Left ventricle myocardium inferior (tissue), 1 donor: ENCODE measurements around the gene LRRC3B. TPM values are rescaled to one million over a fixed set of nuclear protein-coding genes. Genes with fewer than 3 reads are reported as not detected.

Experiments used
- DNase-seq: peaks from one replicate; pipeline ENCODE4 v3.0.0-alpha.2; 2020
- H3K27ac ChIP-seq: fragments of 200-600 bp; replicated peaks from 2 replicates; pipeline ENCODE4 v1.8.0; 2021
- H3K27me3 ChIP-seq: fragments of 200-600 bp; 2 replicates; pipeline ENCODE4 v1.8.0; 2021; ENCODE audit warnings: low read depth
- H3K36me3 ChIP-seq: fragments of 200-600 bp; 2 replicates; pipeline ENCODE4 v1.8.0; 2021
- H3K4me1 ChIP-seq: fragments of 200-600 bp; 2 replicates; pipeline ENCODE4 v1.8.0; 2021
- H3K4me3 ChIP-seq: fragments of 200-600 bp; 2 replicates; pipeline ENCODE4 v1.8.0; 2021; ENCODE audit warnings: mild to moderate bottlenecking, moderate library complexity
- H3K9me3 ChIP-seq: fragments of 200-600 bp; replicated peaks from 2 replicates; pipeline ENCODE4 v1.8.0; 2021
- intact Hi-C: fragments of 100-400 bp; cut with micrococcal nuclease; formaldehyde crosslinking; loops from one replicate; pipeline ENCODE4 v1.11.0; 2022
- total RNA-seq: library from RNA; stranded (reverse); fragmentation: NEBNext Ultra II Directional; extraction: Animal tissue kit (Norgen Biotek cat#: 25700); gene quantifications from one replicate; pipeline ENCODE4 v1.2.1, GENCODE V29; 2021
- TF ChIP-seq, protein P1 (sequence below): fragments of 200-600 bp; IDR thresholded peaks from 2 replicates; pipeline ENCODE4 v1.8.0; 2021; ENCODE audit warnings: antibody characterized with exemption, mild to moderate bottlenecking, borderline replicate concordance
- donor health status: DM: no; HTN: yes; CAD: no; lungs with severe emphysema.

LRRC3B gene
- total RNA-seq, 1 donor from 2014 or later: 0.55 TPM

DNA sequence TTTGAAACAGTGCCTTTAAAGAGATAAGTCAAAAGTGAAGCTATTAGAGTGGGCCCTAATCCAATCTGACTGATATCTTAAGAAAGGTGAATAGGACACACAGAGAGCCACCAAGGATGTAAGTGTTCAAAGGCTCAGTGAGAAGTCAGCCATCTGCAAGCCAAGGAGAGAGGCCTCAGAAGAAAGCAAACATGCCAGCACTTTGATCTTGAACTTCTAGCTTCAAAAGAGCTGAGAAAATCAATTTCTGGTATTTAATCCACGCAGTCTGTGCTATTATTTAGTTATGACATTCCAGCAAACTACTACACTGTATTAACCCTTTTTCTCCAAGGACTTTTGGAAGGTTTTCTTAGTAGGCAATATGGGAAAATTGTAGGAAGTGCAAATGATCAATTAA lies 95.7 kb downstream of the LRRC3B start:
- Histone ChIP-seq H3K27ac (no peak overlapping the region), H3K4me1 (no peaks in the 10 kb centered on the region), H3K9me3 (no peaks in the 10 kb centered on the region), H3K27me3 (no peaks in the 10 kb centered on the region), H3K4me3 (no peak overlapping the region), H3K36me3 (no peaks in the 10 kb centered on the region)
- DNase-seq: no peak
- TF ChIP-seq, protein P1, sequence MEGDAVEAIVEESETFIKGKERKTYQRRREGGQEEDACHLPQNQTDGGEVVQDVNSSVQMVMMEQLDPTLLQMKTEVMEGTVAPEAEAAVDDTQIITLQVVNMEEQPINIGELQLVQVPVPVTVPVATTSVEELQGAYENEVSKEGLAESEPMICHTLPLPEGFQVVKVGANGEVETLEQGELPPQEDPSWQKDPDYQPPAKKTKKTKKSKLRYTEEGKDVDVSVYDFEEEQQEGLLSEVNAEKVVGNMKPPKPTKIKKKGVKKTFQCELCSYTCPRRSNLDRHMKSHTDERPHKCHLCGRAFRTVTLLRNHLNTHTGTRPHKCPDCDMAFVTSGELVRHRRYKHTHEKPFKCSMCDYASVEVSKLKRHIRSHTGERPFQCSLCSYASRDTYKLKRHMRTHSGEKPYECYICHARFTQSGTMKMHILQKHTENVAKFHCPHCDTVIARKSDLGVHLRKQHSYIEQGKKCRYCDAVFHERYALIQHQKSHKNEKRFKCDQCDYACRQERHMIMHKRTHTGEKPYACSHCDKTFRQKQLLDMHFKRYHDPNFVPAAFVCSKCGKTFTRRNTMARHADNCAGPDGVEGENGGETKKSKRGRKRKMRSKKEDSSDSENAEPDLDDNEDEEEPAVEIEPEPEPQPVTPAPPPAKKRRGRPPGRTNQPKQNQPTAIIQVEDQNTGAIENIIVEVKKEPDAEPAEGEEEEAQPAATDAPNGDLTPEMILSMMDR: no peak
- intact Hi-C loops: loop anchor here (10.0 kb wide), 1 partner anchor 814 kb away; no protein-coding TSS in a partner anchor

- no peaks in the 10 kb centered on the region for H3K9me3 ChIP-seq
- no peaks in the 10 kb centered on the region for H3K27me3 ChIP-seq
- no peaks in the 10 kb centered on the region for H3K36me3 ChIP-seq
- no peaks in the 10 kb centered on the region for H3K4me1 ChIP-seq
- intact Hi-C loops: loop anchor here (10.0 kb wide), 1 partner anchor 814 kb away; no protein-coding TSS in a partner anchor
- TF ChIP-seq, protein P1: no peak
- H3K4me3 ChIP-seq: no peak overlapping the region
- DNase-seq: no peak
- H3K27ac ChIP-seq: no peak overlapping the region
Measured at GRCh38 chr3:26719134-26719533, 96.6 kb downstream of the LRRC3B start.

GRCh38 chr3:26721047-26721446 lies 98.5 kb downstream of the LRRC3B start:
- no peaks in the 10 kb centered on the region for H3K27me3 ChIP-seq
- no peak overlapping the region for H3K27ac ChIP-seq
- no peaks in the 10 kb centered on the region for H3K9me3 ChIP-seq
- H3K4me1 ChIP-seq: no peaks in the 10 kb centered on the region
- no peak overlapping the region for H3K4me3 ChIP-seq
- no peaks in the 10 kb centered on the region for H3K36me3 ChIP-seq
- TF ChIP-seq, protein P1: no peak
- intact Hi-C loops: no loop called here
- no peak for DNase-seq

- no peaks in the 10 kb centered on the region for H3K36me3 ChIP-seq
- no peaks in the 10 kb centered on the region for H3K9me3 ChIP-seq
- intact Hi-C loops: no loop called here
- no peak overlapping the region for H3K4me3 ChIP-seq
- no peaks in the 10 kb centered on the region for H3K4me1 ChIP-seq
- DNase-seq: no peak
- H3K27ac ChIP-seq: no peak overlapping the region
- H3K27me3 ChIP-seq: no peaks in the 10 kb centered on the region
- TF ChIP-seq, protein P1: no peak
Measured at GRCh38 chr3:26731843-26732242, 109.3 kb downstream of the LRRC3B start.

- intact Hi-C loops: no loop called here
- H3K4me1 ChIP-seq: no peaks in the 10 kb centered on the region
- H3K4me3 ChIP-seq: no peak overlapping the region
- no peaks in the 10 kb centered on the region for H3K36me3 ChIP-seq
- no peak overlapping the region for H3K27ac ChIP-seq
- H3K9me3 ChIP-seq: no peaks in the 10 kb centered on the region
- TF ChIP-seq, protein P1: no peak
- H3K27me3 ChIP-seq: no peaks in the 10 kb centered on the region
- DNase-seq: no peak
Measured at GRCh38 chr3:26750263-26750662, 127.7 kb downstream of the LRRC3B start.

- Histone ChIP-seq H3K27me3 (no peaks in the 10 kb centered on the region), H3K27ac (no peak overlapping the region), H3K36me3 (no peaks in the 10 kb centered on the region), H3K4me1 (no peaks in the 10 kb centered on the region), H3K4me3 (no peak overlapping the region), H3K9me3 (no peaks in the 10 kb centered on the region)
- TF ChIP-seq, protein P1: no peak
- intact Hi-C loops: no loop called here
- DNase-seq: no peak
Measured at GRCh38 chr3:26752466-26752865, 129.9 kb downstream of the LRRC3B start.
